ENCODE data around the gene CAVIN1.
A peak's percentile ranks its signal among the peaks of the same experiment; 100 is the strongest.

Gene CAVIN1

GRCh38 chr17:42414704-42415409 lies 8.2 kb downstream of the CAVIN1 start:
- TF ChIP-seq CTCF (IDR thresholded peaks at IDR 0.05) = no peak
- intact Hi-C loops (cut with DNase I; ENCODE audit: low total_unique reads) = no loop called here
- DNase-seq = peak in 1 of 2 donors; percentile 24
- Histone ChIP-seq H3K9me3 (no peaks in the 10 kb centered on the region), H3K27me3 (no peaks in the 10 kb centered on the region), H3K27ac (peak overlapping the region; percentile 98 to 100), H3K36me3 (no peaks in the 10 kb centered on the region), H3K4me1 (peaks cover 9 to 100% (median 88%) of the 10 kb centered on the region in 4 donors), H3K4me3 (peak overlapping the region; percentile 6 to 29)

DNA sequence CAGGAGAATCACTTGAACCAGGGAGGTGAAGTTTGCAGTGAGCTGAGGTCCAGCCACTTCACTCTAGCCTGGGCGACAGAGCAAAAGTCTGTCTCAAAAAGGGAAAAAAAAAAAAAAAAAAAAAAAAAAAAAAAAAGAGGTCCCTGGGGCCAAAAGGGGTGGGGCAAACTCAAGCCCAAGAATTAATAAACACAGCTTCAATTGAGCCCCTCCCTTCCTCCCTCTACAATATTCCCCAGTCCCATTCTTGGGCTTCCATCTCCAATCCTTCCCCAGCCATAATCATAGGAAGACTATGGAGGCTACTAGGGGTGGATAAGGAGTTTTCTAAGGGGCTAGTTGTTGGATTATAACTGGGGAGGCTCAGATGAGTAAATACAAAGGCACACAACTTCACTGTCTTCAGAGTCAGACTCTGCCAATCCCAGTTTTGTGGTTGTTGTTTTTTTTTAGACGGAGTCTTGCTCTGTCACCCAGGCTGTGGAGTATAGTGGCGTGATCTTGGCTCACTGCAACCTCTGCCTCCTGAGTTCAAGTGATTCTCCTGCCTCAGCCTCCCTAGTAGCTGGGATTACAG lies 9.5 kb downstream of the CAVIN1 start:
- Histone ChIP-seq H3K9me3 (no peaks in the 10 kb centered on the region), H3K4me3 (no peak overlapping the region), H3K36me3 (no peaks in the 10 kb centered on the region), H3K27ac (peak overlapping the region; percentile 98 to 100), H3K27me3 (no peaks in the 10 kb centered on the region), H3K4me1 (peaks cover 12 to 100% (median 88%) of the 10 kb centered on the region in 4 donors)
- no peak for TF ChIP-seq CTCF (IDR thresholded peaks at IDR 0.05)
- intact Hi-C loops (cut with DNase I; ENCODE audit: low total_unique reads) = no loop called here
- no peak for DNase-seq

DNA sequence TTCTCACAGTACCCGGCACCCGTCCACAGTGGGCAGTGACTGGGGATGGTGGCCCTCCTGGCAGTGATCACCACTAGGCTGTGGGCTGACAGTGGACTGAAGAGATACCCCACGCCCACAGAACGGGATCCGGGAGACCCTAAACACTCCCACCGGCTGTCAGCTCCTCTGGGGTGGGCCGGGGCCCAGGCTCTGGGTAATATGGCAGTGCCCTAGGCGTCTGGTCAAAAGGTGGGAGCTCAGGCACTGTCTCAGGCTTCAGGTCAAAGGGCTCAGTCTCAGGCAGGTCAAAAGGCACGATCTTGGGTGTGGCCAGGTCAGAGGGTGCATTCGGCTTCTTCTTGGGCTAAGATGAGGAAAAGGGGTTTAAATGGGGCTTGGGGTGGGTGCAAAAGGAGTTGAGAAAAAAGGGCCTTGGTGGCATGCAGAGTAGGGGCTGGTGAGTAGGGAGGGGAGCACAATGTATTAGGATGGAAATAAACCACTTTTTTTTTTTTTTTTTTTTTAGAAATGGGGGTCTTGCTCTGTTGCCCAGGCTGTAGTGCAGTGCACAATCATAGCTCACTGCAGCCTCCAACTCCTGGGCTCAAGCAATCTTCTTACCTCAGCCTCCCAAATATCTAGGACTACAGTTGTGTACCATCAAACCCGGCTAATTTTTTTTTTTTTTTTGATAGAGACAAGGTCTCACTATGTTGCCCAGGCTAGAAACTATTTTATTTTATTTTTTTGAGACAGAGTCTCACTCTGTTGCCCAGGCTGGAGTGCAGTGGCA lies 11.0 kb downstream of the CAVIN1 start:
- no peak for TF ChIP-seq CTCF (IDR thresholded peaks at IDR 0.05)
- Histone ChIP-seq H3K4me3 (peak overlapping the region; percentile 11 to 38), H3K4me1 (peaks cover 12 to 100% (median 89%) of the 10 kb centered on the region in 4 donors), H3K9me3 (no peaks in the 10 kb centered on the region), H3K27me3 (no peaks in the 10 kb centered on the region), H3K36me3 (no peaks in the 10 kb centered on the region), H3K27ac (peak overlapping the region; percentile 98 to 100)
- no peak for DNase-seq
- intact Hi-C loops (cut with DNase I; ENCODE audit: low total_unique reads) = no loop called here

DNA sequence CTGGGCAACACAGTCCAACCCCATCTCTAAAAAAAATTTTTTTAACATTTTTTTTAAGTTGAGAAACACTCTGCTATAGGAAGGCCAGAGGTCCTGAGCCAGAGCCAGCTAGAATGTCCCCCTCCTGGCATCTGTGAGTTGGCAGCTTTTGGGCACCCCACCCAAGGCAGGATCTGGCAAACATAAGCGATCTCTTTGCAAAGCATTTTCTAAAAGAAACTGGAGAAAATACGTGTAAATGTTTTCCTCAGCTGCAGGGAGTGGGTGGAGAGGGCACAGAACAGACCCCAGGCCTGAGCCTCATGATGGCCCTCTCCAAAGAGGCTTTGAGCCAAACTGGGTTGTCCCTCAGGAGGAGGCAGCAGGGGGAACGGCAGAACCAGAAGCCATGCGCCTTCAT lies 11.7 kb downstream of the CAVIN1 start:
- TF ChIP-seq CTCF (IDR thresholded peaks at IDR 0.05) = no peak
- Histone ChIP-seq H3K4me1 (peaks cover 17 to 100% (median 90%) of the 10 kb centered on the region in 4 donors), H3K36me3 (no peaks in the 10 kb centered on the region), H3K27me3 (no peaks in the 10 kb centered on the region), H3K4me3 (peak overlapping the region; percentile 11 to 38), H3K27ac (peak overlapping the region; percentile 98 to 100), H3K9me3 (no peaks in the 10 kb centered on the region)
- peak in 1 of 2 donors; percentile 31 for DNase-seq
- intact Hi-C loops (cut with DNase I; ENCODE audit: low total_unique reads) = no loop called here

- Histone ChIP-seq H3K36me3 (peaks cover 0 to 2% (median 1%) of the 10 kb centered on the region in 3 donors), H3K27ac (peak overlapping the region; percentile 98 to 100), H3K27me3 (no peaks in the 10 kb centered on the region), H3K9me3 (no peaks in the 10 kb centered on the region), H3K4me1 (peaks cover 17 to 100% (median 89%) of the 10 kb centered on the region in 4 donors), H3K4me3 (peak overlapping the region in 1 of 2 donors; percentile 29)
- no peak for DNase-seq
- TF ChIP-seq CTCF (IDR thresholded peaks at IDR 0.05) = no peak
- intact Hi-C loops (cut with DNase I; ENCODE audit: low total_unique reads) = no loop called here
These were observed 12.8 kb downstream of the CAVIN1 start for GRCh38 chr17:42410319-42410685.
